ENCODE data around the gene MYL10.

MYL10 gene

DNA sequence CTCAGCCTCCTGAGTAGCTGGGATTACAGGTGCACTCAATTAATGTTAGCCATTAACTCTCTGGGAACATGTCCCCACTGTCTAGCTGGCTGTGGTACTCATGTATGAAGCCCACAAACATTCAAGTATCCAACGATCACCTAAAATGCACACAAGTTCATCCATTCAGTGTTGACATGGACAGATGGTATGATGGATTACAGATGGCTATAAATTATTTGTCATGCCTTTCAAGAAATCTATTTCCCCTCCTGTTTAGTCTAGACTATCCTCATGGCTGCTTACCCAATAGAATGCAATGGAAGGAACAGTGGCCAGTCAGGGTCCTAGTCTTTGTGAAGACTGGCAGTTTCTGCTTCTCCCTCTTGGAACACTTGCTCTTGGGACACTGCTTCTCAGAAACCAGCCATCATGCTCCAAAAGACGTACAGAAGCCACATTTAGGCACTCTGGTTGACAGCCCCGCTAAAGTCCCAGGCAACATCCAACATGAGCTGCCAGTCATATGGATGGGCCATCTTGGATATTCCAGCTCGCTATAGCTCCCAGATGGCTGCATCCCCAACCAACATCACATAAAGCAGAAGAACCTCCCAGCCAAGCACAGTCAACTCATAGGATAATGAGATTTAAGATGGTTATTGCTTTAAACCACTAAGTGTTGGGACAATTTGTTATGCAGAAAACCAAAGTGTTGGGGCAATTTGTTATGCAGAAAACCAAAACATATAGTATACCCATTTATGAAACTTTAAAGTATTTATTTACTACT lies 33.1 kb downstream of the MYL10 start:
- peaks cover 7% of the 10 kb centered on the region for H3K4me1 ChIP-seq (ENCODE audit: insufficient read depth, insufficient read length)
- H3K9ac ChIP-seq (ENCODE audit: insufficient read length, low read depth) = no peak overlapping the region
- H3K27me3 ChIP-seq (ENCODE audit: insufficient read depth, insufficient read length) = no peaks in the 10 kb centered on the region
- no peak overlapping the region for H3K4me3 ChIP-seq (ENCODE audit: insufficient read length, low read depth)
- no peaks in the 10 kb centered on the region for H3K36me3 ChIP-seq (ENCODE audit: insufficient read depth, insufficient read length, low read length)
- no peak for TF ChIP-seq SUZ12 (IDR thresholded peaks at IDR 0.05; ENCODE audit: extremely low read depth, insufficient read depth, insufficient read length)
- no peak for TF ChIP-seq ZNF274 (IDR thresholded peaks at IDR 0.05; ENCODE audit: low read depth, low read length)
- no peak for TF ChIP-seq YY1 (IDR thresholded peaks at IDR 0.05; ENCODE audit: insufficient read depth, insufficient read length)
- H3K9me3 ChIP-seq (ENCODE audit: insufficient read depth, low read length) = 0 out of 2 replicates have a peak, but pooled peaks cover 3% of the 10 kb centered on the region
- DNase-seq (ENCODE audit: low read depth, low spot score) = no peak

- TF ChIP-seq SUZ12 (IDR thresholded peaks at IDR 0.05; ENCODE audit: extremely low read depth, insufficient read depth, insufficient read length) (no peak), ZNF274 (IDR thresholded peaks at IDR 0.05; ENCODE audit: low read depth, low read length) (no peak), YY1 (IDR thresholded peaks at IDR 0.05; ENCODE audit: insufficient read depth, insufficient read length) (no peak)
- H3K27me3 ChIP-seq (ENCODE audit: insufficient read depth, insufficient read length) = no peaks in the 10 kb centered on the region
- no peak overlapping the region for H3K4me3 ChIP-seq (ENCODE audit: insufficient read length, low read depth)
- H3K4me1 ChIP-seq (ENCODE audit: insufficient read depth, insufficient read length) = peaks cover 7% of the 10 kb centered on the region
- DNase-seq (ENCODE audit: low read depth, low spot score) = no peak
- no peaks in the 10 kb centered on the region for H3K36me3 ChIP-seq (ENCODE audit: insufficient read depth, insufficient read length, low read length)
- H3K9me3 ChIP-seq (ENCODE audit: insufficient read depth, low read length) = 0 out of 2 replicates have a peak, but pooled peaks cover 3% of the 10 kb centered on the region
- no peak overlapping the region for H3K9ac ChIP-seq (ENCODE audit: insufficient read length, low read depth)
Measured at GRCh38 chr7:101595246-101595645, 33.9 kb downstream of the MYL10 start.

GRCh38 chr7:101594790-101595189 lies 34.3 kb downstream of the MYL10 start:
- Histone ChIP-seq H3K36me3 (ENCODE audit: insufficient read depth, insufficient read length, low read length) (no peaks in the 10 kb centered on the region), H3K4me1 (ENCODE audit: insufficient read depth, insufficient read length) (peaks cover 7% of the 10 kb centered on the region)
- TF ChIP-seq YY1 (IDR thresholded peaks at IDR 0.05; ENCODE audit: insufficient read depth, insufficient read length) (no peak), ZNF274 (IDR thresholded peaks at IDR 0.05; ENCODE audit: low read depth, low read length) (no peak)

DNA sequence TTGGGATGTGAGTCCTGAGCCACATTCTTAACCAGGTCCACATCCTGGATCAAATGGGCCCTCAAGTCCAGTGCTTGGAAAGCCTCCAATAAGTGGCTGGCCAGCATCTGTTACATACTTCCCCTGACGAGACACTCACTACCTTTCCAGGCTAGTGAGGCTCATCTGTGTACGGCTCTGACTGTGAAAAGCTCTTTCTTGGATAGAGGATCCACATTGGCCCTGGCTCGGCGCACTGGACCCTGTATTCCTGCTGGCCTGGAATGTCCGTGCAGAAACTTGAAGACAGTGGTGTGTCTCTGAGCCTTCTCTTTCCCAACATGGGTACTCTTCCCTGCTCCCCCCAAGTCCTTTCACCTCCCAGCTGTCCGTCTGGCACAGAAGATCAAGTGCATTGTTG lies 35.5 kb downstream of the MYL10 start:
- Histone ChIP-seq H3K9ac (ENCODE audit: insufficient read length, low read depth) (no peak overlapping the region), H3K4me3 (ENCODE audit: insufficient read length, low read depth) (no peak overlapping the region), H3K4me1 (ENCODE audit: insufficient read depth, insufficient read length) (peaks cover 6% of the 10 kb centered on the region), H3K36me3 (ENCODE audit: insufficient read depth, insufficient read length, low read length) (no peaks in the 10 kb centered on the region), H3K27me3 (ENCODE audit: insufficient read depth, insufficient read length) (no peaks in the 10 kb centered on the region), H3K9me3 (ENCODE audit: insufficient read depth, low read length) (0 out of 2 replicates have a peak, but pooled peaks cover 3% of the 10 kb centered on the region)
- no peak for DNase-seq (ENCODE audit: low read depth, low spot score)
- no peak for TF ChIP-seq SUZ12 (IDR thresholded peaks at IDR 0.05; ENCODE audit: extremely low read depth, insufficient read depth, insufficient read length)
- TF ChIP-seq ZNF274 (IDR thresholded peaks at IDR 0.05; ENCODE audit: low read depth, low read length) = no peak
- TF ChIP-seq YY1 (IDR thresholded peaks at IDR 0.05; ENCODE audit: insufficient read depth, insufficient read length) = no peak

More at GRCh38 chr7:101594790-101595189, 34.3 kb downstream of the MYL10 start:
- Histone ChIP-seq H3K9me3 (ENCODE audit: insufficient read depth, low read length) (0 out of 2 replicates have a peak, but pooled peaks cover 3% of the 10 kb centered on the region), H3K9ac (ENCODE audit: insufficient read length, low read depth) (no peak overlapping the region), H3K4me3 (ENCODE audit: insufficient read length, low read depth) (no peak overlapping the region), H3K27me3 (ENCODE audit: insufficient read depth, insufficient read length) (no peaks in the 10 kb centered on the region)
- DNase-seq (ENCODE audit: low read depth, low spot score) = no peak

DNA sequence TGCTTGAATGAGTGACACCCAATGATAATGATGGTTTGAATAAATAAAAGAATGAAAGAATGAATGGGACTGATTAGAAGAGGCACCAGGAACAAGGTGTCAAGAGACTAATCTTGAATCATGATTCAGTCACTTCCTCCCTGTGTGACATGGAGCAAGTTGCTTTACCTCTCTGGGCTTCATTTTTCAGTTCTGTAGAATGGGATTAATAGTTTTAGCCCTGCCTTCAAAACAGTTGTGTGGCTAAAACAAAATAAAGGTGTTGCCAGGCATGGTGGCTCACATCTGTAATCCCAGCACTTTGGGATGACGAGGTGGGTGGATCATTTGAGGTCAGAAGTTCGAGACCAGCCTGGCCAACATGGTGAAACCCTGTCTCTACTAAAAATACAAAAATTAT lies 37.6 kb downstream of the MYL10 start:
- H3K9ac ChIP-seq (ENCODE audit: insufficient read length, low read depth) = no peak overlapping the region
- no peaks in the 10 kb centered on the region for H3K36me3 ChIP-seq (ENCODE audit: insufficient read depth, insufficient read length, low read length)
- no peak for DNase-seq (ENCODE audit: low read depth, low spot score)
- no peak overlapping the region for H3K4me3 ChIP-seq (ENCODE audit: insufficient read length, low read depth)
- H3K9me3 ChIP-seq (ENCODE audit: insufficient read depth, low read length) = 0 out of 2 replicates have a peak, but pooled peaks cover 3% of the 10 kb centered on the region
- H3K4me1 ChIP-seq (ENCODE audit: insufficient read depth, insufficient read length) = no peaks in the 10 kb centered on the region
- no peaks in the 10 kb centered on the region for H3K27me3 ChIP-seq (ENCODE audit: insufficient read depth, insufficient read length)
- TF ChIP-seq ZNF274 (IDR thresholded peaks at IDR 0.05; ENCODE audit: low read depth, low read length) = no peak
- TF ChIP-seq YY1 (IDR thresholded peaks at IDR 0.05; ENCODE audit: insufficient read depth, insufficient read length) = no peak
- TF ChIP-seq SUZ12 (IDR thresholded peaks at IDR 0.05; ENCODE audit: extremely low read depth, insufficient read depth, insufficient read length) = no peak

DNA sequence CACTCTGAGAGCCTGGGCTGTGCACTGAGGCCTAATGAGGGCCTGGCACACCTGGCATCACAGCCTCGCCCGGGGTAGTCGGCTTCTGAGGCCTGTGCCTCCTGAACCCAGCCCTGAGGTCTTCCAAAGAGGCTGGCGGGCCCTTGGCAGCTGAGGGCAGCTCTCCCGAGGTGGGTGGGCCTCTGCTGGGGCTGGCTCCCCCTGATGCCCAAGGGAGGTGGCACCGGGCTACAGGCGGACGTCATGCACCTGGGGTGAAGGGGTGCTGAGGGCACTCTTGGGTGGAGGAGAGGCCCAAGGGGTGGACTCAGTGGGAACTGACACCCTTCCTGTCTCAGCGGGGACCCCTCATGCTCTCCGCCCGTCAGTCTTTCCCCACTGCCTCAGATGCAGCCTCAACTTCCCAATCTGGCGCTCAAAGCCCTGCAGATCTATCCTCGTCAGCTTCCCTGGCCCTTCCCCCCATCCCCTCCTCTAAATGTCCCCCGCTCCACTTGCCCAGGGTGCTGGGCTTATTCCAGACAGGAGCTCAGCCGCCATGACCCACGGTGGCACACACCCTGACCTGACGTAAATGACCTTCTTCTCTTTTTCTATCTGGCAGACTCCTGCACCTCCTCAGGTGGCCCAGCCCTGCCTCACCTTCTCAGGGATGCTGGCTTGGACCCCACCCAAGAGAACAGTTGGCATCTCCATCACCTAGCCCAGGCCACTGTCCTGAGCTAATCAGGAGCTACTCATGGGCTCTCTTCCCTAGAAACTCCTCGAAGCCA lies 38.2 kb downstream of the MYL10 start:
- Histone ChIP-seq H3K27me3 (ENCODE audit: insufficient read depth, insufficient read length) (no peaks in the 10 kb centered on the region), H3K4me1 (ENCODE audit: insufficient read depth, insufficient read length) (no peaks in the 10 kb centered on the region), H3K4me3 (ENCODE audit: insufficient read length, low read depth) (no peak overlapping the region), H3K9me3 (ENCODE audit: insufficient read depth, low read length) (no peaks in the 10 kb centered on the region), H3K36me3 (ENCODE audit: insufficient read depth, insufficient read length, low read length) (no peaks in the 10 kb centered on the region), H3K9ac (ENCODE audit: insufficient read length, low read depth) (no peak overlapping the region)
- TF ChIP-seq SUZ12 (IDR thresholded peaks at IDR 0.05; ENCODE audit: extremely low read depth, insufficient read depth, insufficient read length) = no peak
- DNase-seq (ENCODE audit: low read depth, low spot score) = no peak

DNA sequence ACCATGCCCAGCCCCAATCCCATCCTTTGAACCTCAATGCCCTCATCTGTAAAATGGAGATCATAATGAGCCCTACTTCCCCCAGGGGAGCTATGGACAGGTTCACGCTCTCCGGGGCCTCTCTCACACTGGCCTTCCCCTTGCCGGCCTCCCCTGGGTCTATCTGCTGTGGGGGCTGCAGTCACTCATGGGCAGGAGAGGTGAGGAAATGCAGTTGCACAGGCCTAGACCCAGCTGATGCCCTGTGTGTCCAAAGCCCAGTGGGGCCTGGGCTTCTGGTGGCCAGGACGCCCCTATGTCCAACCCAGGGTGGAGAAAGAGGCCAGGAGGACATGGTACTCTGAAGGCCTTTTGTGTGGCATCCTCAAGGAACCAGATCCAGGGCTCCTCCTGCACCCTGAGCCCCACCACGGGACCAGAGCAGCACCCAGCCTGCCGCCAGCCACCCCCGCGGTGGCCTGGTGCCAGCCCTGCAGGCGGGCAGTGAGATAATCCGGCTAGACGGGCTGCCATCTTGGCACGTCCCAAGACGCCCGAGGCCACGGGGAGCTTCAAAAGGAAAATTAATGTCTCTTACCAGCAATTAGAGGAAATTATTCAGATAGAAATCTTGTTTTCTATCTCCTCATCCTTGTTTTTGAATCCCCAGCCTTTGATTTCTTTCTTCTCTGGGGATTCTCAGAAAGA lies 39.0 kb downstream of the MYL10 start:
- no peak for DNase-seq (ENCODE audit: low read depth, low spot score)
- no peaks in the 10 kb centered on the region for H3K9me3 ChIP-seq (ENCODE audit: insufficient read depth, low read length)
- H3K27me3 ChIP-seq (ENCODE audit: insufficient read depth, insufficient read length) = no peaks in the 10 kb centered on the region
- no peak for TF ChIP-seq SUZ12 (IDR thresholded peaks at IDR 0.05; ENCODE audit: extremely low read depth, insufficient read depth, insufficient read length)
- no peak for TF ChIP-seq ZNF274 (IDR thresholded peaks at IDR 0.05; ENCODE audit: low read depth, low read length)
- no peak for TF ChIP-seq YY1 (IDR thresholded peaks at IDR 0.05; ENCODE audit: insufficient read depth, insufficient read length)
- H3K4me1 ChIP-seq (ENCODE audit: insufficient read depth, insufficient read length) = no peaks in the 10 kb centered on the region
- H3K36me3 ChIP-seq (ENCODE audit: insufficient read depth, insufficient read length, low read length) = no peaks in the 10 kb centered on the region
- H3K9ac ChIP-seq (ENCODE audit: insufficient read length, low read depth) = no peak overlapping the region
- H3K4me3 ChIP-seq (ENCODE audit: insufficient read length, low read depth) = no peak overlapping the region

All from NT2/D1 (cell line).